GM18507 (cell line): ENCODE measurements around the gene CNTD1.
"Not testable (repeated sequence)": the region's sequence is repeated elsewhere in the genome, so short reads cannot be mapped to it uniquely, and the experiment has no call there.

ENCODE experiments used
- DNase-seq: peaks from one replicate; pipeline ENCODE4 v3.0.0; 2011; ENCODE audit warnings: low read depth; ENCODE audit not compliant: insufficient read length; ENCODE audit errors: extremely low spot score
- FAIRE-seq: peaks from 2 replicates; lab custom pipeline; 2011; peaks lifted over from hg19 to GRCh38; lab: Jason Lieb, UNC

CNTD1 gene, protein sequence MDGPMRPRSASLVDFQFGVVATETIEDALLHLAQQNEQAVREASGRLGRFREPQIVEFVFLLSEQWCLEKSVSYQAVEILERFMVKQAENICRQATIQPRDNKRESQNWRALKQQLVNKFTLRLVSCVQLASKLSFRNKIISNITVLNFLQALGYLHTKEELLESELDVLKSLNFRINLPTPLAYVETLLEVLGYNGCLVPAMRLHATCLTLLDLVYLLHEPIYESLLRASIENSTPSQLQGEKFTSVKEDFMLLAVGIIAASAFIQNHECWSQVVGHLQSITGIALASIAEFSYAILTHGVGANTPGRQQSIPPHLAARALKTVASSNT

DNA sequence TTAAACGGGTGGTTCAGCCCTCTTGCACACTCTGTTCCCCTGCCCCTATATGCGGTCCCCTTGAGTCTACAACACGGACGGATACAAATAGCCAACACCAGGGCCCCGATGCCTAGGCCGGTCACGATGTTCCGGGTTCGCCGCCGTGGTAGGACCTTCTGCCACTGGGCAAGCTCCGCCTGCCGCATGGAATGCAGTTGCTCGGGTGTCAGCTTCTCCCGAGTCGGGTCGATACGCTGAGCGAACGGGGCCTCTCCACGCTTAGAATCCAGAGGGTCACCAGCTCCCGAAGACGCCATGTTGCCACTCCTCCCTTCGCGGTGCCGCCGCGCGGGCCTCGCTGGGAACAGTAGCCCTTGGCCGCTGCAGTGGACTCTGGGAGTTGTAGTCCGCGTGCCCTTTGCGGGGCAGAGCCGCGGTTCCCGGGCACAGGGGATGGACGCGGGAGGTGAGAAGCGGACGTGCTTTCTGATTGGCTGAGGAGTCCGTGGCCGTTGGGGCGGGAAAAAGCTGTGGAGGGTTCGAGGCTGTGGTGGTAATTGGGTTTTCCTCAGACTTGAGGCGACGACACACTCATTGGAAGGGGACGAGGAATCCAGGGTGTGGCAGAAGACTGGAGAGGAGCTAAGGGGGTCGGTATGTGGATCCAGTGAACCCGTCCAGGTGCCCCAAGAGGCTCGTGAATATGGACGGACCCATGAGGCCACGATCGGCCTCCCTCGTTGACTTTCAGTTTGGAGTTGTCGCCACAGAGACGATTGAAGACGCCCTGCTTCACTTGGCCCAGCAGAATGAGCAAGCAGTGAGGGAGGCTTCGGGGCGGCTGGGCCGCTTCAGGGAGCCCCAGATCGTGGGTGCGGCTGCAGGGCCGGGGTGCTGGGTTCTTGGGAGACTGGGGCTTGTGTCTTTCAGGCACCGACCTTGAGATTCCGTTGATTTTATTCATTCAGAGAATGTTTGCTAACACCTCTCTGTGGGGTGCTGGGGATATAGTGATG is at the start of gene CNTD1, which contains the start of gene COA3:
Gene CNTD1, plus strand, starts transcription at position 479 of the 998 bp plus-strand sequence. Its CDS starts 207 bp downstream, at position 686.
Gene COA3, minus strand, starts transcription at position 322 of the 998 bp plus-strand sequence. Its CDS starts 23 bp downstream, at position 299.
- peak; percentile 91 for DNase-seq
- FAIRE-seq, result peak; percentile 87

DNA sequence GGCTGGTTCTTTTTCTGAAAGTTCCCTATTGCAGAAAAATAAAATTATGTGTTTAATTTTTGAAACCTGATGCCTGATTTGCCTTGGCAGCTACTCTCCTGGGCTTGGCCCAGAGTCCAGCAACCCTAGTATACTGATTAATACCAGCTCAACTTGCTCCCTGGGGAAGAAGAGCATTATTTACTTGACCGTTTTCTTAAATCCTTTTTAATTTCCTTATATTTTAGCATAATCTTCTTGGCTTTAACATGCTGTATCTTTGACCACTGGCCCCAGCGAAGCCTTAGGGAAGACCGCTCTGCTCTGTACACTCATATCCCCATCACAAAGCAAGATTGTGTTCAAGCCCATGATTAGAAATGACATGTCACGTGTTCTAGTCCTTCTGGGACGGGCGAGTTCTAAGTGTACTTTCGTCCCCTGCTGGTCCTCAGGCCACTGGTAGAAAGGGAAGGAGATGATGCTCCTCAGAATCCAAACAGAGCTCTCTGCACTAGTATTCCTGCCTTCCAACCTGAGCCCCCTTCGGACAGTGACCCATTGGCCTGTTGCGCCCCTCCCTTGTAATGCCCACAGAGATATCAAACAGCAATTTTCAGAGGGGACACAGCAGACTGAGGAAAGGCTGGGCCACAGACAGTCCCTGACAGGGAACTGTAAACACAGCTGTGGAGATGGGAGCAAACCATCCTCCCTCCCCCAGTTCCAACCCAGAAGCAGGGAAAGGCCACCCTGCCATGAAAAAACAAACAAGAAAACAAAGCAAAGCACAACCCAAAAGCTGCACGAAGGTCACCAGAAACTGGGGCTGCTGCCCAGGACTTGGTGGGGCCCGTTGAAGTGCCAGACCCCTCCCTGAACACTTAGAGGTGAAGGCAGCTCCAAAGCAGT is 49.5 kb upstream of the CNTD1 start:
- DNase-seq (no peak), FAIRE-seq (no peak)

DNA sequence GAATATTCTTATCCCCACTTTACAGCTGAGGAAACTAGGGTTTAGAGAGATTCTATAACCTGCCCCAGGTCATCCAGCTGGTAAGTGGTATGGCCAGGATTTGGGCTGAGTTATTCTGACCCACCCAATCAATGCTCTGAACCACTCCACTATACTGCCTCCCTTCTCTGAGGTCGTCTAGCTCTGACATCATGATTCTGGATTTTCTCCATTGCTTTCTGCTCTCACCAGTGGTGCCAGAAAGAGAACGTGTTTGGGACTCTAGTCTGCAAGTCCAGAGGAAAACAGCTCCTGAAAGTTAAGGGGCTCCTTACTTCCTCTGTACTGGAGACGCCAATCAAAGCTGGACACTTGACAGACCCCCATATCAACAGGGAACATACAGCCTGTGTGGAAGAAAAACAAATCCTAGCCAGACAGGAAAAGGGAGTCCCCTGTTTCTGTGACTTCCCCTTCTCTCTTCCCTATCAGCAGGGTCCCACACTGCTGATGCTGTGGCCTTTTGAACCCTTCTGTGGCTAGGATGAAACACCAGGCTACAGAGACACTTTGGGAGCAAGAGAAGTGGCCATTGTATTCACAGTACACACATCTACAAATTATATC is 47.8 kb upstream of the CNTD1 start:
- DNase-seq (no peak), FAIRE-seq (no peak)

DNA sequence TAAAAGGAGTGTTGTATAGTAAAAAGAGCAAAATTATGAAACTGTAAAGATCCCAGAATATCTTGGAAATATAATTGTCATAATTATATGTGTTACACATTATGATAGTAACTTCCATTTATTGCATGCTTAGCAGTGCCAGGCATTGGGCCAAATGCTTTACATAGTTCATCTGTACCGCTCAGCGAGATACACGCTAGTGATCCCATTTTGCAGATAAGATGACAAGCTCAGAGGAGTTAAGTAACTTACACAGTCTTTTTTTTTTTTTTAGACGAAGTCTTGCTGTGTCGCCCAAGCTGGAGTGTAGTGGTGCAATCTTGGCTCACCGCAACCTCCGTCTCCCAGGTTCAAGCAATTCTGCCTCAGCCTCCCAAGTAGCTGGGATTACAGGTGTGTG is 47.0 kb upstream of the CNTD1 start:
- DNase-seq, result no peak
- FAIRE-seq, result no peak

DNA sequence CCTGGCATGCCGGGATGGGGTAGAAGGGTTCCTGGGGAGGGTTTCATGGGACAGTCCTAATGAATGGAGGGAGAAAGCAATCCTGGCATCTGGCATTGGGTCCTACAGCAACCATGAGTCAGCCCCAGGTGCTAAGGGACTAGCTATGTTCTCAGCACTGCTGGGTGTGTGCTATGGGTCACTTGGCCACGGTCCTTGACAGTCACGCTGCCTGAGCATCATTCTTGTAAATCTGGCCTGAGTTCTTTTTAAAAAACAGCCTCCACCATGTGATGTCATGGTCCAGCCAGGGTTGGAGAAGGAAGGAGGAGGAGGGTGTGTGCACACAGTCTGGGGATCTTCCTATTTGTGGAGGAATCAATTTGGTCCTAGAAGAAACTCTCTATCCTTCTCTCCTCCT is 43.9 kb upstream of the CNTD1 start:
- FAIRE-seq (no peak), DNase-seq (no peak)

DNA sequence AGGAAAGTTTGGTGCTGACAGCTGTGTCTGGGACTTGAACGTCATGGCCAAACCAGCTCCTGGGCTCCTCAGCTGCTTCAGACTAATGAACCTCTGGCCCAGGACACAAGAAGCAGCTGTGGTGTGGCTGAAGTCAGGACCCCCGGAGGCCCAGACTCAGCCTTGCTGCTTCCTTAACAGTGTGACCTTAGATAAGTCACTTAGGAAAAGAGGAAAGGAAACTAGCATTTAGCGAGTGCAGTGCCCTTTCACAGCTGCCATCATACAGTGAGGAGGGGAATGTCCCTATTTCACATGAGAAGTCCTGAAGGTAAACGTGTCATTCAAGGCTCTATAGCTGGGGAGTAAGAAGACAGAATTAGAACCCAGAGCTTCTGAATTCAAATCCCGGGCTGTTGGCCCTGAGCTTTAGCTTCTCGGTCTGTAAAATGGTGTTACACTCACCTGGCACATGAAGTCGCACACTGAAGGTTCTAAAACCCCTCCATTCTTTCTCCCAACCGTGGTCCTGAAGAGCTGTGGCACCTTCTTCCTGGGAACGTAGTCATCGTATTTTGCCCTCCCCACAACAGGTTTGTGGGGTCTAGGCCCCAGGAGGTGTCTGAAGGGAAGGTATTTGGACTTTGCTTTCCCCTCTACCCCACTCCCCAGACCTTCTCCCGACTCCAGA is 38.5 kb upstream of the CNTD1 start:
- FAIRE-seq (peak; percentile 78), DNase-seq (no peak)

DNA sequence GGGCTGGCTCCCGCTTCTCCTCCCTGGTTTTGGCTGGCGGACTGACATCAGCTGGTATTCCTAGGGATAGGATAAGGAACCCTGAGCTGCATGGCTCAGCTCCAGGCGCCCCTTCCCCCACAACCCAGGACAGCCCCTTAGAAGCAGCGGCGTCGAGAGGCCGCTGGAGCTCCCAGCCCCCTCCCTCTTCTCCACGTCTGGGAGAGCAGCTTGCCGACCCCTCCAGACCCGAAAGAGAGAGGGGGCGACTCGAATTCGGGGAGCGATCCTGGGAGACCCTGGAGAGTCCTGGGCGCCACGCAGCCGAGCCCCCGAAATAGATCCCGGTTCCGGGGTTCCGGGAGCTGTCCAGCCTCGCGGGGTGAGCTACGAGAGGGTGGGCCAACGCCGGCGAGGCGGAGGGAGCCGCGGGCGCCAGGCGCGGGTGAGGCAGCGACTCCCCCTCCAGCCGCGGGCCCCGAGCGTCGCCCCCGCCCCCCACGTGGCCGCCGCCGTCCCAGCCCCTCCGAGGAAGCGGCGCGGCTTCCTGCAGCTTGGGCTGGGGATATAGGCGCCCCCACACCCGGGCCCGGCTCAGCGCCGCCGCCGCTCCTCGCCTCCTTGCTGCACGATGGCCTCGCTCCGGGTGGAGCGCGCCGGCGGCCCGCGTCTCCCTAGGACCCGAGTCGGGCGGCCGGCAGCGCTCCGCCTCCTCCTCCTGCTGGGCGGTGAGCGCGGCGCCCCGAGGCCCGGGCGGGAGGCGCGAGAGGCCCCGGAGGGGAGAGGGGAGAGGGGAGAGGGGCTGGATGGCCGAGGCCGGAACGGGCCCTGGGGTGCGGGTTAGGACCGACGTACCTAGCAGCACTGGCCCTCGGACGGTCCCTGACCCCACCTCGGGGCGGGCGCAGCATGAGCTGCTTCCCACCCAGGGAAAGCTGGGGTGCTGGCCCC is 37.7 kb upstream of the CNTD1 start, which contains the start of gene RAMP2:
Gene RAMP2, plus strand, starts transcription at position 576 of the 930 bp plus-strand sequence. Its CDS starts 35 bp downstream, at position 611.
- DNase-seq (no peak), FAIRE-seq (no peak)

DNA sequence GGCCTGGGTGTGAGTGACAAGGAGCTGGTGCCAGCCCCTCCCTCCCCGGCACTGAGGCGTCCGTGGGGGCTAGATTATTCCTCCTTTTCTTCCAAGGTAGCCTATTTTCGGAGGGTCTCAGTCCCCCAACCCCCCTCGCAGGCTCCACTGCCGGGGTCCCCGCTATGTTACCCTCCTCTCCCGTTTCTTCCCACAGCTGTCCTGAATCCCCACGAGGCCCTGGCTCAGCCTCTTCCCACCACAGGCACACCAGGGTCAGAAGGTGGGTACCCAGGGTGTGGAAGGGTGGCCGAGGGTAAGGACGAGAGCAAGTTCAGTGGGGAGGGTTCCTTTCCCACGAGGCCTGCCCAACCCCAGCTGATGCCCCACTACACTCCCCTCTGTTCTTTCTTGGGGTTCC is 37.0 kb upstream of the CNTD1 start:
- no peak for DNase-seq
- FAIRE-seq, result no peak

DNA sequence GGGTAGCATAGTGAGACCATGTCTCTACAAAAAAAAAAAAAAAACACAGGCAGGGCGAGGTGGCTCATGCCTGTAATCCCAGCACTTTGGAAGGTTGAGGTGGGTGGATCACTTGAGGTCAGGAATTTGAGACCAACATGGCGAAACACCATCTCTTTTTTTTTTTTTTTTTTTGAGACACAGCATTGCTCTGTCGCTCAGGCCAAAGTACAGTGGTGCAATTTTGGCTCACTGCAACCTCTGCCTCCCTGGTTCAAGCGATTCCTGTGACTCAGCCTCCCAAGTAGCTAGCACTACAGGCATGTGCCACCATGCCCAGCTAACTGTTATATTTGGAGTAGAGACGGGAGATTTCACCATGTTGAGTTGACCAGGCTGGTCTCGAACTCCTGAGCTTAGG is 32.5 kb upstream of the CNTD1 start:
- FAIRE-seq, result no peak
- DNase-seq, result no peak

DNA sequence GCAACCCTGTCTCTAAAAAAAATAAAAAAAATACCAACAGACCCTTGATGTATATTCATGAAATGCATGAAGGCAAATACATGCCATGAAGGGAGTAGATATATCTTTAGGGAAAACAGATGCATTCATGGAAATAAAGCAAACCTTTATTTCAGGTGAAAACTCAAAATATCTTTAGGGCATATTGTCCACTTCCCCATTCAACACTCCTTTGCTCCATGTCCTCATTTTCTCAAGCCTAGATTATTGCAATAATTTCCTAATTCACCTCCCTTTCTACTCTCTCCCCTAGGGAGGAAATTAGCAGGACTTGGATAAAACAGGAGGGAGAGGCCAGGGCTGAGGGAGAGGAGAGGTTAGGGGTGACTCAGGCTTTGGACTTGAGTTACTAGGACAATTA is 31.1 kb upstream of the CNTD1 start:
- DNase-seq (no peak), FAIRE-seq (no peak)

DNA sequence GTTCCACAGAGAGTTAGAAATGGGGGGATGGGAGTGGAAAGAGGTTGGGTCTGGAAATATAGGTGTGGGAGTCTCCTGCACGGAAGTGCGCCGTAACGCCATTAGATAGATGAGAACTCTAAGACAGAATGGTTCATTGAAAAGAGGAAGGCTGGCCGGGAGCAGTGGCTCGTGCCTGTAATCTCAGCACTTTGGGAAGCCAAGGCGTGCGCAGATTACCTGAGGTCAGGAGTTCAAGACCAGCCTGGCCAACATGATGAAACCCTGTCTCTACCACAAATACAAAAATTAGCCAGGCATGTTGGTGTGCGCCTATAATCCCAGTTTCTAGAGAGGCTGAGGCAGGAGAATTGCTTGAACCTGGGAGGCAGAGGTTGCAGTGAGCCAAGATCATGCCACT is 30.7 kb upstream of the CNTD1 start:
- not testable (repeated sequence) for FAIRE-seq, DNase-seq

DNA sequence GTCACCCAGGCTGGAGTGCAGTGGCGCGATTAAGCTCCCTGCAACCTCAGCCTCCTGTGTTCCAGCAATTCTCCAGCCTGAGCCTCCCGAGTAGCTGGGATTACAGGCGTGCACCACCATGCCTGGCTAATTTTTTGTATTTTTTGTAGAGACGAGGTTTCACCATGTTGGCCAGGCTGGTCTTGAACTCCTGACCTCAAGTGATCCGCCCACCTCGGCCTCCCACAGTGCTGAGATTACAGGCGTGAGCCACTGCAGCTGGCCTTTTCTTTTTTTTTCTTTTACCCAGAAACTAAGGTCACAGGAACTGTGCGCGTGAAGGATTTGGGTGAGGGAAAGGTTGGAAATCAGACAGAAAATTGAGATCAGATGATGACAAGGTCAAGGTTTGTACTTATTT is 28.7 kb upstream of the CNTD1 start:
- DNase-seq, FAIRE-seq: not testable (repeated sequence)

DNA sequence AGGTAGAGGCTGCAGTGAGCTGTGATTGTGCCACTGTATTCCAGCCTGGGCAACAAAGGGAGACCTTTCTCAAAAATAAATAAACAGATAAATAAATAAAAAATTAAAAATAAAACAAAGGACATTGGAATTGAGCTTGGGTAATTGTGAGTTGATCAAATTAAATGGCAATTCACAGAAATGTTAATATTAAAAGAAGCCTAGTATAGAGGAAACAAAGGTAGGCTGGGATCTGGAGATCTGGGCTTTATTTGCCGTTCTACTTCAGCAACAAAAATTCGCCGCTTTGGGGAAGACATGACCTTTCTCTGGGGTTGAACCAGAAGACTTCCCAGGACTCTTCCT is 25.7 kb upstream of the CNTD1 start:
- DNase-seq (no peak), FAIRE-seq (no peak)

DNA sequence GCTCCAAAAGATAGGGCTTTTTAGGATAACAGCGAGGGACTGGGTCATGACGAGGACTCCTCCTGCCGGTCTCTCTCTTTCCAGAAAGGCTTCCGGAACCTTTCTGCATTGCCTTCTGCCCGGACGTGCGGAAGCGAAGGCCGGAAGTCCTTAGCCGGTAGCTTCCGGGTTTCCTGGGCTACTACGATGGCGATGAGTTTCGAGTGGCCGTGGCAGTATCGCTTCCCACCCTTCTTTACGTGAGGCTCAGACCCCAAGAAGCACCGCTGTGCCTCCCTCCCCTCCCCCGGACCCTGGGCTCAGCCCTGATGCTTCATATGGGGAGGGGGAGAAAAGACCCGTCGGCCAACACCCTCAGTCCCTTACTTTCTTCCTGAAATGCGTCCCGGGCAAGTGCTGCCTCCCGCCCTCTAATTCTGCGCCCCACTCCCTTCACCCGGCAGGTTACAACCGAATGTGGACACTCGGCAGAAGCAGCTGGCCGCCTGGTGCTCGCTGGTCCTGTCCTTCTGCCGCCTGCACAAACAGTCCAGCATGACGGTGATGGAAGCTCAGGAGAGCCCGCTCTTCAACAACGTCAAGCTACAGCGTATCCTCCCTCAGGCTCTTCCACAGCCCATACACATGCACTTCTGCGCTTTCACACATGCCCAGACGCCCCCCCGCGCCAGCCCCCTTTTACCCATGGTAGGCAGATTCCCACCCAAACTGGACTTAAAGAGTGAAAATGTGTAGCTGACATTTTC is 25.2 kb upstream of the CNTD1 start, which contains the start of gene VPS25:
Gene VPS25, plus strand, starts transcription at position 160 of the 746 bp plus-strand sequence. Its CDS starts 27 bp downstream, at position 187.
- FAIRE-seq, result peak; percentile 74
- peak; percentile 71 for DNase-seq

DNA sequence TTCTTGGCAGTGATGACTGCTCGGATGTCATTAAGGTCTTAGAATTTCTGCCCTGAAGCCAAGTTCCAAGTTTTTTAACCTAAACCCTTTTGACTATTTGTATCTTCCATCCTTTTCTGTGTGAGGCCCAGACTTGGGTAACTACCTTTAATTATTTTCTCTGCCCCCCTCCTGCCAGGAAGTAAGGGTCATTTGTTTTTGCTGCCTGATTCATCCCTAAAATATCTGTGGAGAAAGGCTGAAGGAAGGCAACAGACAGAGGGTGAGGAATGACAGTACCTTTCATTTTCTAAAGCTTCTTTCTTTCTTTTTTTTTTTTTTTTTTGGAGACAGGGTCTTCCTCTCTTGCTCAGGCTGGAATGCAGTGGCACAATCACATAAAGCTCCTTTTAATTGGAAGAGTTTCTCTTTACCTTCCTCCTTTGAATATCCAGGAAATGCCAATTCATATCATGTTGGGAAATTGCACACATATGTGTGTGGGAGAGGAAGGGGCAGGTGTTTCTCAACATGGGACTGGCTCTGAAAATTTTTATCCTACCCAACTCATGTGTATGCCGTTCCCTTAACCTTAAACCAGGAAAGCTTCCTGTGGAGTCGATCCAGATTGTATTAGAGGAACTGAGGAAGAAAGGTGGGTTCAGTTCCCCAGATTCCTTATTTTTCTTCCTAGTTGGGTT is 24.5 kb upstream of the CNTD1 start:
- DNase-seq, result no peak
- FAIRE-seq, result no peak

DNA sequence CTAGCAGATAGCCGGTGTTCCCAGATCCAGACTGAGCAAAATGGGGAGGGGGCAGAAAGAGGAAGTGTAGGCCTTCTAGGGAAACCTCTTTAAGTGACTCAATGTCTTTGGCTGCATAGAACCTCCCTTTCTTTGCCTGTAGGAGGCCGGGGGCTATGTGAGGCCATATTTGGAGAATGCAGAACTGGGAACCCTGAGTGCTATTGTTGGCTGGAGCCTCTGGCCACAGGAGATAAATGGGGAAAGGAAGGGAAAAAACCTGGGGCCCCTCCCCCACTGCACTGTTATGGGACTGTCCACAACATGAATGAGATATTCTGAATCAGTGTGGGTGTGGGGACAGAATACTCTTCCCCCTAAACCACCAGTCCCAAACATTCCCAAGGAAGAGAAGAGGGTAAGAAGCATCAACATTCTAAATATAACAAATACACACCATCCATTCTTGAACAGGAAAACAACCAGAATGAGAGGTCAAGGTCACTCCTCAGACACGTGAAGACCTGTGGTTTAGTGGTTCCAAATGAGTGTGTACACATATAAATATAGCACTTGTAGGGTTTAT is 23.0 kb upstream of the CNTD1 start:
- DNase-seq, result no peak

More for the DNA sequence above, 23.0 kb upstream of the CNTD1 start:
- FAIRE-seq, result no peak
